ENCODE measurements around the gene FHIT.
"Not testable (repeated sequence)": the region's sequence is repeated elsewhere in the genome, so short reads cannot be mapped to it uniquely, and the experiment has no call there.

FHIT gene

GRCh38 chr3:61094608-61095007, 156.6 kb downstream of the FHIT start:
- DNase-seq = no peak

- DNase-seq = no peak
Observed at GRCh38 chr3:61093364-61093763, 157.9 kb downstream of the FHIT start.

- DNase-seq = no peak
Observed at GRCh38 chr3:61092870-61093269, 158.4 kb downstream of the FHIT start.

- DNase-seq = no peak
Observed at GRCh38 chr3:61090389-61091169, 160.7 kb downstream of the FHIT start.

GRCh38 chr3:61087465-61087864, 163.8 kb downstream of the FHIT start:
- no peak for DNase-seq

- DNase-seq = no peak
Observed at GRCh38 chr3:61081554-61081953, 169.7 kb downstream of the FHIT start.

GRCh38 chr3:61080737-61081445, 170.4 kb downstream of the FHIT start:
- DNase-seq = no peak

- DNase-seq = no peak
Observed at GRCh38 chr3:61078048-61078752, 173.1 kb downstream of the FHIT start.

- peak; percentile 20 for DNase-seq
Observed at GRCh38 chr3:61077551-61077950, 173.7 kb downstream of the FHIT start.

- DNase-seq = no peak
Observed at GRCh38 chr3:61074783-61075182, 176.5 kb downstream of the FHIT start.

- DNase-seq = no peak
Observed at GRCh38 chr3:61073566-61074165, 177.6 kb downstream of the FHIT start.

- no peak for DNase-seq
Observed at GRCh38 chr3:61068084-61068483, 183.2 kb downstream of the FHIT start.

- DNase-seq = no peak
Observed at GRCh38 chr3:61066800-61067199, 184.5 kb downstream of the FHIT start.

- not testable (repeated sequence) for DNase-seq
Observed at GRCh38 chr3:61066222-61066621, 185.0 kb downstream of the FHIT start.

- DNase-seq = no peak
Observed at GRCh38 chr3:61065451-61066011, 185.7 kb downstream of the FHIT start.

GRCh38 chr3:61061092-61061723, 190.0 kb downstream of the FHIT start:
- no peak for DNase-seq

GRCh38 chr3:61060411-61060861, 190.8 kb downstream of the FHIT start:
- DNase-seq = no peak

GRCh38 chr3:61058836-61059235, 192.4 kb downstream of the FHIT start:
- no peak for DNase-seq

GRCh38 chr3:61057464-61057863, 193.8 kb downstream of the FHIT start:
- peak; percentile 31 for DNase-seq

- DNase-seq = no peak
Observed at GRCh38 chr3:61055447-61055846, 195.8 kb downstream of the FHIT start.

GRCh38 chr3:61053781-61054496, 197.3 kb downstream of the FHIT start:
- peak; percentile 60 for DNase-seq

GRCh38 chr3:61052851-61053250, 198.4 kb downstream of the FHIT start:
- no peak for DNase-seq

Measured in DMS53 (cell line).